Activated T-cell treated with anti-CD3 and anti-CD28 coated beads, Interleukin-2, amount 50 U/mL, for 4 hours (primary cell): Measurements from ENCODE around the gene RARS1. TPM values are rescaled to one million over a fixed set of nuclear protein-coding genes. Genes with fewer than 3 reads are reported as not detected.

Experiments used
- ATAC-seq, 2 donors: fragments of 200-7000 bp; cut with Tn5 transposase; one replicate each; pipeline ENCODE4 v1.10.0; 2021
- DNase-seq: peaks from one replicate; pipeline ENCODE4 v3.0.0-alpha.2; 2020
- H3K27me3 Mint-ChIP-seq: one replicate; pipeline ENCODE4 v1.8.0; 2021; ENCODE audit warnings: low read depth, mixed read lengths
- H3K36me3 Mint-ChIP-seq: one replicate; pipeline ENCODE4 v1.8.0; 2022; ENCODE audit warnings: mixed read lengths; ENCODE audit not compliant: insufficient read depth
- H3K4me1 Mint-ChIP-seq: one replicate; pipeline ENCODE4 v1.8.0; 2021; ENCODE audit warnings: low read depth, mixed read lengths
- H3K4me3 Mint-ChIP-seq: one replicate; pipeline ENCODE4 v1.8.0; 2021; ENCODE audit warnings: mild to moderate bottlenecking, moderate library complexity, mixed read lengths
- H3K9me3 Mint-ChIP-seq: one replicate; pipeline ENCODE4 v1.8.0; 2021; ENCODE audit warnings: mixed read lengths
- total RNA-seq, 3 donors: library from RNA; stranded (reverse); gene quantifications; one replicate each; pipeline ENCODE4 v1.2.1, GENCODE V29; 2021

The RARS1 gene
- total RNA-seq, 3 donors from 2014 or later, result 160 to 183 (median 168) TPM

- Mint-ChIP-seq H3K9me3 (no peaks in the 10 kb centered on the region), H3K4me1 (no peaks in the 10 kb centered on the region), H3K27me3 (no peaks in the 10 kb centered on the region), H3K36me3 (peaks cover 48% of the 10 kb centered on the region), H3K4me3 (no peak overlapping the region)
- no peak for ATAC-seq
- no peak for DNase-seq
Observed at GRCh38 chr5:168557389-168557788, 71.1 kb downstream of the RARS1 start.

DNA sequence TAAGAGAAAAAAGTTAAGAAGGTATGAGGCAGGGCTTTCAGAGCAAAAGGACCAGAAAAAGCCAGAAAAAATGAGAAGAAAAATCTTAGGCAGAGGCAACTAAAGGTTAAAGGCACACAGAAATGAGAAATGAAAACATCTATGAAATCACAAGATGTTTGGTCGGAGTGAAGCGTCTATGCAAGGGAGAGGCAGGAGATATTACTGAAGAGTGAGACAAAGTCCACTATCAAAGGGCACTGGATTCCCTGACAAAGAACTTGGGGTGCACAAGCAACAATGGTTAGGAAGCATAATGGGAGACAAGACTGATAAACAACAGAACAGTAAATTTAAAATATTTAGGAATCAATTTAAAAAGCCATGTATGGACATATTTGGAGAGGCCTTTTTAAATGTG is 76.0 kb downstream of the RARS1 start:
- Mint-ChIP-seq H3K9me3 (no peaks in the 10 kb centered on the region), H3K4me1 (peaks cover 2% of the 10 kb centered on the region), H3K27me3 (no peaks in the 10 kb centered on the region), H3K36me3 (peaks cover 29% of the 10 kb centered on the region), H3K4me3 (no peak overlapping the region)
- no peak for DNase-seq
- ATAC-seq, result no peak

DNA sequence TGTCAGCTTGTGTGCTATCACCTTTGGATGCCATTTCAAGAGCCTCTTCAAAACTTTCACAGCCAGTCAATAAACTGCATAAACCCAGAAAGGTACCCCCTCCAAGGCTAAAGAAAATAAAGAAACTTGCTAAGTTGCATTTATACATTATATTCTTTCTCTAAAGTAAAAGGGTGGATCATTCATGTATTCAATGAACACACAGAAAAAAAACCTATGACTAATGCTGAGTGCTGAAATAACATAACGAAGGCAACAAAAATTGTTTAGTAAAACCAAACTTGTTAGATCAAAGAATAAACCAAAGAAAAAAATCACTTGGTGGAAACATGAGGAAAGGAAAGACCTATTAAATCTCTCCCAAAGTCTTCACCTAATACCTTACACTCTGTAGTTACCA is 77.7 kb downstream of the RARS1 start:
- Mint-ChIP-seq H3K9me3 (no peaks in the 10 kb centered on the region), H3K36me3 (peaks cover 34% of the 10 kb centered on the region), H3K27me3 (no peaks in the 10 kb centered on the region), H3K4me1 (peaks cover 2% of the 10 kb centered on the region), H3K4me3 (no peak overlapping the region)
- DNase-seq, result no peak
- ATAC-seq, result no peak

- Mint-ChIP-seq H3K9me3 (no peaks in the 10 kb centered on the region), H3K36me3 (peaks cover 20% of the 10 kb centered on the region), H3K27me3 (no peaks in the 10 kb centered on the region), H3K4me3 (no peak overlapping the region), H3K4me1 (peaks cover 12% of the 10 kb centered on the region)
- ATAC-seq, result no peak
- no peak for DNase-seq
Observed at GRCh38 chr5:168568738-168569137, 82.5 kb downstream of the RARS1 start.

Other genes with a start within 250 kb of the RARS1 start
- gene WWC1, start 194.8 kb upstream of the RARS1 start, total RNA-seq, result 1 to 10 TPM in 2 of 3 donors, under 1 TPM in 1; 0.86 to 5.0 (median 1.7) TPM
- under 1 TPM in 1 of 3 donors, not detected in 2; 0.15 TPM for gene FBLL1, start 42.8 kb downstream of the RARS1 start, total RNA-seq
- gene PANK3, start 92.9 kb downstream of the RARS1 start, total RNA-seq, result 10 to 100 TPM; 38.6 to 44.0 (median 41.6) TPM